MM.1S (cell line): ENCODE measurements around the gene BHLHA9.

Source experiments
- DNase-seq: peaks from one replicate; pipeline ENCODE4 v3.0.0-alpha.2; 2015
- H2AFZ ChIP-seq: fragments of 300-600 bp; sonication (generic); 2 replicates; pipeline ENCODE4 v1.6.0; 2016; ENCODE audit warnings: antibody characterized with exemption, low read length
- H3F3A ChIP-seq: fragments of 300-600 bp; sonication (generic); 2 replicates; pipeline ENCODE4 v1.6.1; 2016; ENCODE audit warnings: mild to moderate bottlenecking, antibody characterized with exemption, low read length, moderate library complexity, mixed read lengths; ENCODE audit not compliant: insufficient read depth
- H3K27ac ChIP-seq: fragments of 300-600 bp; sonication (generic); 2 replicates; pipeline ENCODE4 v1.5.1; 2016; ENCODE audit warnings: mild to moderate bottlenecking, low read length
- H3K27me3 ChIP-seq: fragments of 300-600 bp; sonication (generic); replicated peaks from 2 replicates; pipeline ENCODE4 v1.6.0; 2016; ENCODE audit warnings: low read length; ENCODE audit not compliant: insufficient read depth
- H3K36me3 ChIP-seq: fragments of 300-600 bp; sonication (generic); replicated peaks from 2 replicates; pipeline ENCODE4 v1.6.1; 2016; ENCODE audit warnings: mild to moderate bottlenecking, low read length, mixed read lengths; ENCODE audit not compliant: insufficient read depth
- H3K4me1 ChIP-seq: fragments of 300-600 bp; sonication (generic); 2 replicates; pipeline ENCODE4 v1.6.1; 2016; ENCODE audit warnings: low read length, mixed read lengths
- H3K4me2 ChIP-seq: fragments of 300-600 bp; sonication (generic); 2 replicates; pipeline ENCODE4 v1.6.0; 2016; ENCODE audit warnings: low read depth, low read length
- H3K4me3 ChIP-seq: fragments of 300-600 bp; sonication (generic); 2 replicates; pipeline ENCODE4 v1.5.1; 2016; ENCODE audit warnings: low read length, mixed read lengths
- H3K79me2 ChIP-seq: fragments of 300-600 bp; sonication (generic); 2 replicates; pipeline ENCODE4 v1.6.1; 2016; ENCODE audit warnings: mixed run types, low read length, mixed read lengths
- H3K9ac ChIP-seq: fragments of 300-600 bp; sonication (generic); 2 replicates; pipeline ENCODE4 v1.6.1; 2016; ENCODE audit warnings: low read length, mixed read lengths
- H3K9me2 ChIP-seq: fragments of 300-600 bp; sonication (generic); replicated peaks from 2 replicates; pipeline ENCODE4 v1.6.1; 2016; ENCODE audit warnings: mild to moderate bottlenecking, low read length, mixed read lengths; ENCODE audit not compliant: insufficient read depth
- H3K9me3 ChIP-seq: fragments of 300-600 bp; sonication (generic); replicated peaks from 2 replicates; pipeline ENCODE4 v1.6.1; 2016; ENCODE audit warnings: mild to moderate bottlenecking, low read length, mixed read lengths; ENCODE audit not compliant: insufficient read depth
- H4K20me1 ChIP-seq: fragments of 300-600 bp; sonication (generic); 2 replicates; pipeline ENCODE4 v1.6.1; 2016; ENCODE audit warnings: mild to moderate bottlenecking, low read length, moderate library complexity, mixed read lengths; ENCODE audit not compliant: insufficient read depth
- EZH2 ChIP-seq: fragments of 300-600 bp; sonication (generic); optimal IDR thresholded peaks from 2 replicates; pipeline ENCODE3; 2017; ENCODE audit warnings: low read depth, mild to moderate bottlenecking, antibody characterized with exemption, low read length, mixed read lengths
- EZH2phosphoT487 ChIP-seq: fragments of 300-600 bp; sonication (generic); IDR thresholded peaks from 2 replicates; pipeline ENCODE4 v1.6.1; 2018; ENCODE audit warnings: antibody characterized with exemption, low read length
- TF ChIP-seq, protein P1 (sequence below): fragments of 300-600 bp; sonication (generic); IDR thresholded peaks from 2 replicates; pipeline ENCODE4 v1.5.1; 2016; ENCODE audit warnings: antibody characterized with exemption, low read length, mixed read lengths

Gene BHLHA9

DNA sequence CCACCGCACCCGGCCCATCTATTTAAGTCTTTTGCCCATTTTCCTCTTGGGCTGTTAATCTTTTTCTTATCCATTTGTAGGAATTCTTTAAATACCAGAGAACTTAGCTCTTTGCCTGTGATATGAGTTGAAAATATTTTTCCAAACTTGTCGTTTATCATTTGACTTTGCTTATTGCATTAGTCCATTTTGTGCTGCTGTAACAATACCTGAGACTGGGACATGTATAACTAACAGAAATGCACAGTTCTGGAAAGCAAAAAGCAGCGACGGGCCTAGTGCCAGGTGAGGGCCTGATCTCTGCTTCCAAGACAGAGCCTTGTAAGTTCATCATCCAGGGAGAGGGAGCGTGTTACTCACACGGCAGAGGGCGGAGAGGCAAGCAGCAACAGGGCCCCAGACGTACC lies 25.6 kb upstream of the BHLHA9 start:
- Histone ChIP-seq H3K36me3 (no peaks in the 10 kb centered on the region), H3K4me2 (no peak overlapping the region), H3K4me1 (no peaks in the 10 kb centered on the region), H3K9ac (no peak overlapping the region), H3F3A (no peaks in the 10 kb centered on the region), H3K9me2 (no peaks in the 10 kb centered on the region), H3K4me3 (no peak overlapping the region), H4K20me1 (no peaks in the 10 kb centered on the region), H3K79me2 (no peaks in the 10 kb centered on the region), H2AFZ (no peak overlapping the region), H3K27me3 (peaks cover 73% of the 10 kb centered on the region), H3K9me3 (no peaks in the 10 kb centered on the region), H3K27ac (no peak overlapping the region)
- TF ChIP-seq, protein P1, sequence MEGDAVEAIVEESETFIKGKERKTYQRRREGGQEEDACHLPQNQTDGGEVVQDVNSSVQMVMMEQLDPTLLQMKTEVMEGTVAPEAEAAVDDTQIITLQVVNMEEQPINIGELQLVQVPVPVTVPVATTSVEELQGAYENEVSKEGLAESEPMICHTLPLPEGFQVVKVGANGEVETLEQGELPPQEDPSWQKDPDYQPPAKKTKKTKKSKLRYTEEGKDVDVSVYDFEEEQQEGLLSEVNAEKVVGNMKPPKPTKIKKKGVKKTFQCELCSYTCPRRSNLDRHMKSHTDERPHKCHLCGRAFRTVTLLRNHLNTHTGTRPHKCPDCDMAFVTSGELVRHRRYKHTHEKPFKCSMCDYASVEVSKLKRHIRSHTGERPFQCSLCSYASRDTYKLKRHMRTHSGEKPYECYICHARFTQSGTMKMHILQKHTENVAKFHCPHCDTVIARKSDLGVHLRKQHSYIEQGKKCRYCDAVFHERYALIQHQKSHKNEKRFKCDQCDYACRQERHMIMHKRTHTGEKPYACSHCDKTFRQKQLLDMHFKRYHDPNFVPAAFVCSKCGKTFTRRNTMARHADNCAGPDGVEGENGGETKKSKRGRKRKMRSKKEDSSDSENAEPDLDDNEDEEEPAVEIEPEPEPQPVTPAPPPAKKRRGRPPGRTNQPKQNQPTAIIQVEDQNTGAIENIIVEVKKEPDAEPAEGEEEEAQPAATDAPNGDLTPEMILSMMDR, result no peak
- TF ChIP-seq EZH2 (no peak), EZH2phosphoT487 (no peak)
- DNase-seq, result no peak

DNA sequence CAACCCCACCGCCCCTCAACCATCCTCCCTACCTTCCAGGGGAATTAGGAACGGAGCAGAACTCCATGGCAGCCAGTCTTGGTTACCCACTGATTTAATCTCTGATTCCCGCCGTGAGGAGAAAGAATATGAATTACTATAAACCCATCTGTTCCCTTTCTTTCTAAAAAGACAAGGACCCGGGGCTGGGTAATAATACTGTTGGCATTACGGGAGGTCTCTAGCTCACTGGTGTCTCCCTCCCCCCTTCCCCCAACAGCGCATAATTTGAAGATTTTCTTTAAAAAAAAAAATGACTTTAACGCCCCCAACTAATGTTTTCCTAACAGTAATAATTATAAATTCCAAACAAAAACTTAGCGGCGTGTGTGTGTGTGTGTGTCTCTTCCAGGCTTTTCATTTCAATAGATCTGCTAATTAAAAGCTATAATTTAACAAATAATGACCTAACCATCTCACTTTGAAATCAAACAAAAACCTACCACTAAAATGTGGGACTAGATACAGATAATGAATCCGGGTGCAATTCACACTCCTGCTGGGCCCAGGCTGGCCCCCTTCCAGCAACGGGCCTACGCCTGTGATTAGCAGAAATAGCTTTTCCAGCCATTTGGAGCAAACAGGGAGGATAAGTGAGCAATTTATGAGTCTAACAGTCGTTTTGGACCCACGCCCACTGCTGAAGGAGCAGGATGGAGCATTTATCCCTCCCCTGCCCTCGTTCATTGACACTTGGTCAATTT lies 18.2 kb upstream of the BHLHA9 start:
- Histone ChIP-seq H3K9me3 (no peaks in the 10 kb centered on the region), H3K4me1 (no peaks in the 10 kb centered on the region), H2AFZ (no peak overlapping the region), H3K27me3 (peaks cover 75% of the 10 kb centered on the region), H3K27ac (no peak overlapping the region), H3K4me2 (no peak overlapping the region), H3K79me2 (no peaks in the 10 kb centered on the region), H3K9ac (no peak overlapping the region), H3F3A (no peaks in the 10 kb centered on the region), H3K4me3 (no peak overlapping the region), H3K36me3 (no peaks in the 10 kb centered on the region), H3K9me2 (no peaks in the 10 kb centered on the region), H4K20me1 (no peaks in the 10 kb centered on the region)
- TF ChIP-seq EZH2 (no peak), EZH2phosphoT487 (no peak)
- TF ChIP-seq, protein P1, result no peak
- no peak for DNase-seq

- DNase-seq, result no peak
- peaks cover 89% of the 10 kb centered on the region for H3K27me3 ChIP-seq
- no peak overlapping the region for H3K9ac ChIP-seq
- no peaks in the 10 kb centered on the region for H3F3A ChIP-seq
- H3K4me2 ChIP-seq, result no peak overlapping the region
- no peaks in the 10 kb centered on the region for H3K9me2 ChIP-seq
- H3K27ac ChIP-seq, result no peak overlapping the region
- H3K4me1 ChIP-seq, result no peaks in the 10 kb centered on the region
- no peak overlapping the region for H3K4me3 ChIP-seq
- TF ChIP-seq, protein P1, result no peak
- TF ChIP-seq EZH2phosphoT487 (no peak), EZH2 (no peak)
- H3K9me3 ChIP-seq, result no peaks in the 10 kb centered on the region
- H3K79me2 ChIP-seq, result no peaks in the 10 kb centered on the region
- H2AFZ ChIP-seq, result no peak overlapping the region
- no peaks in the 10 kb centered on the region for H4K20me1 ChIP-seq
- H3K36me3 ChIP-seq, result no peaks in the 10 kb centered on the region
Measured at GRCh38 chr17:1255041-1255440, 15.2 kb upstream of the BHLHA9 start.
